ENCODE results near the gene BFSP2.

- TF ChIP-seq CTCF (conservative IDR thresholded peaks at IDR 0.05): 0 out of 2 replicates have a peak, but pooled peaks have one; percentile 4
- no peak for TF ChIP-seq ZFX (IDR thresholded peaks at IDR 0.05)
Measured at GRCh38 chr3:133451309-133451708, 51.5 kb downstream of the BFSP2 start.
